Cardiac muscle cell (in vitro differentiated cells and primary cell): ENCODE measurements around the gene UGT1A7. TPM values are rescaled to one million over a fixed set of nuclear protein-coding genes. Genes with fewer than 3 reads are reported as not detected.

Experiments
- DNase-seq, 2 donors: peaks; one replicate each; pipeline versions ENCODE4 v3.0.0 to v3.0.0-alpha.2; 2010 to 2017; ENCODE audit warnings: low read depth in 1 of 2, low spot score in 1 of 2
- H3K27ac ChIP-seq: fragments of 200-600 bp; sonication (generic); 2 replicates; pipeline ENCODE4 v1.5.1; 2016
- H3K27me3 ChIP-seq: fragments of 200-600 bp; sonication (generic); 2 replicates; pipeline ENCODE4 v1.6.0; 2016; ENCODE audit warnings: control low read depth
- H3K36me3 ChIP-seq: fragments of 200-600 bp; sonication (generic); 2 replicates; pipeline ENCODE4 v1.5.1; 2016; ENCODE audit warnings: control low read depth
- H3K4me1 ChIP-seq: fragments of 200-600 bp; sonication (generic); 2 replicates; pipeline ENCODE4 v1.8.1; 2017; ENCODE audit warnings: low read depth, mild to moderate bottlenecking, mixed run types
- H3K4me3 ChIP-seq: fragments of 200-600 bp; sonication (generic); 2 replicates; pipeline ENCODE4 v1.5.1; 2016; ENCODE audit warnings: mild to moderate bottlenecking
- H3K9me3 ChIP-seq: fragments of 200-600 bp; sonication (generic); 2 replicates; pipeline ENCODE4 v1.5.1; 2017; ENCODE audit warnings: low read depth, mild to moderate bottlenecking, control low read depth
- polyA plus RNA-seq: library from polyadenylated mRNA; unstranded; fragments of >200 nt; fragmentation: Nextera tagmentation; extraction: Ambion mirVana; gene quantifications from 2 replicates; pipeline ENCODE4 v1.2.1, GENCODE V29; 2016
- total RNA-seq: library from RNA; depleted of rRNA; stranded (reverse); fragments of >200 nt; gene quantifications from 2 replicates; pipeline ENCODE4 v1.2.3, GENCODE V29; 2016
- TF ChIP-seq, protein P1 (sequence below): IDR thresholded peaks from 2 replicates; pipeline ENCODE4 v1.5.1; 2012; ENCODE audit warnings: low read depth, mild to moderate bottlenecking, low read length

Gene UGT1A7
- total and polyA plus RNA-seq, 2 experiments from 2014 or later = not detected

DNA sequence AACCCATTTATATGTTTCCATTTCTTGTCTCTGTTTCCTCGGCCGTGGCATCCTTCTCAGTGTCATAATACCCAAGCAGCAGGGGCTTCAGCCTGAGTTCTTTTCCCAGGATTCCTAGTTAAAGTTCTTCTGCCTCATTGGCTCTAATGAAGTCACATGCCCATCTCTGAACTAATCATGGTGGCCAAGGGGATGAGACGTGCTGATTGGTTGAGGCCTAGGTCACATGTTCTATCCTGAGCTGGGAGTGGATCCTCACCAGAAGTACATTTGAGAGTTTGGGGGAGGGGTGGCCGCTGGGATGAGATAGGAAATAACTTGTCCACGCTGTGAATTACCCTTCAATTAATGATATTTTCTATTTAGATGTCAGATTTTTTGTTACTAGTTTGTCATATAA, 27.2 kb downstream of the UGT1A7 start:
- no peaks in the 10 kb centered on the region for H3K9me3 ChIP-seq
- no peaks in the 10 kb centered on the region for H3K36me3 ChIP-seq
- H3K27me3 ChIP-seq = peaks cover 8% of the 10 kb centered on the region
- no peak overlapping the region for H3K4me3 ChIP-seq
- TF ChIP-seq, protein P1, sequence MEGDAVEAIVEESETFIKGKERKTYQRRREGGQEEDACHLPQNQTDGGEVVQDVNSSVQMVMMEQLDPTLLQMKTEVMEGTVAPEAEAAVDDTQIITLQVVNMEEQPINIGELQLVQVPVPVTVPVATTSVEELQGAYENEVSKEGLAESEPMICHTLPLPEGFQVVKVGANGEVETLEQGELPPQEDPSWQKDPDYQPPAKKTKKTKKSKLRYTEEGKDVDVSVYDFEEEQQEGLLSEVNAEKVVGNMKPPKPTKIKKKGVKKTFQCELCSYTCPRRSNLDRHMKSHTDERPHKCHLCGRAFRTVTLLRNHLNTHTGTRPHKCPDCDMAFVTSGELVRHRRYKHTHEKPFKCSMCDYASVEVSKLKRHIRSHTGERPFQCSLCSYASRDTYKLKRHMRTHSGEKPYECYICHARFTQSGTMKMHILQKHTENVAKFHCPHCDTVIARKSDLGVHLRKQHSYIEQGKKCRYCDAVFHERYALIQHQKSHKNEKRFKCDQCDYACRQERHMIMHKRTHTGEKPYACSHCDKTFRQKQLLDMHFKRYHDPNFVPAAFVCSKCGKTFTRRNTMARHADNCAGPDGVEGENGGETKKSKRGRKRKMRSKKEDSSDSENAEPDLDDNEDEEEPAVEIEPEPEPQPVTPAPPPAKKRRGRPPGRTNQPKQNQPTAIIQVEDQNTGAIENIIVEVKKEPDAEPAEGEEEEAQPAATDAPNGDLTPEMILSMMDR = no peak
- no peak for DNase-seq
- no peak overlapping the region for H3K27ac ChIP-seq
- no peaks in the 10 kb centered on the region for H3K4me1 ChIP-seq

DNA sequence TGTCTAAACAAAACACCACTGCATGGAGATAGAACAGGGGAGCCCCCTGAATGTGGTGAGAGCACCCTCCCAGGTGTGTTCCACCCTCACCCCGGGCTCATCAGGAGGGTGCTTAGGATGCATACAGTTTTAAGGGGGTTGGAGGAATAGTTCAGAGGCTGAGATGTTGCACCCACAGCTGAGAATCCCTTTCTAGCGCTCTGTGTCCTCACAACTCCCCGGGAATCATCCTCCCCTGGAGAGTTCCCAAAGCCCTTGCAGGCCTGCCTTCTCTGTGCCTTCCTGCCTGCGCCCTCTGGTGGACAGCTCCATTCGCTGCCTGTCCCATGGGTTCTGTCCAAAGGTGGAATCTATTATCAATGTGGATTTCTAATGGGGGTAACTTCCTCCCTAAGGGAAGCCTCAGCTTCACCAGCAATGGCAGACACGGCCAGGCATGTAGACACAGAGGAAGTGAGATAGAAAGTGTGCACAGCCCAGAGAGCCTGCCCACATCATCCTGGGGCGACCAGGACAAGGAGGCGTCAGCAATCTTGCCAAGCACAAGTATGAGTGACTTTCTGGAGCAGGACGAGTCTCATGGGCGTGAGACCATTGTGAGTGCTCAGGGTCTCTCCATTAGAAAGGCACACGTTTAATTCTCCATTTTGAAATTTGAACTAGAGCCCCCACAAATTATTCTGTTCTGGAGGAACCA, 29.8 kb downstream of the UGT1A7 start:
- Histone ChIP-seq H3K27me3 (peaks cover under 1% of the 10 kb centered on the region), H3K9me3 (no peaks in the 10 kb centered on the region), H3K4me1 (no peaks in the 10 kb centered on the region), H3K27ac (no peak overlapping the region), H3K36me3 (no peaks in the 10 kb centered on the region), H3K4me3 (no peak overlapping the region)
- peak; percentile 86 to 91 for DNase-seq
- TF ChIP-seq, protein P1 = peak; percentile 96

DNA sequence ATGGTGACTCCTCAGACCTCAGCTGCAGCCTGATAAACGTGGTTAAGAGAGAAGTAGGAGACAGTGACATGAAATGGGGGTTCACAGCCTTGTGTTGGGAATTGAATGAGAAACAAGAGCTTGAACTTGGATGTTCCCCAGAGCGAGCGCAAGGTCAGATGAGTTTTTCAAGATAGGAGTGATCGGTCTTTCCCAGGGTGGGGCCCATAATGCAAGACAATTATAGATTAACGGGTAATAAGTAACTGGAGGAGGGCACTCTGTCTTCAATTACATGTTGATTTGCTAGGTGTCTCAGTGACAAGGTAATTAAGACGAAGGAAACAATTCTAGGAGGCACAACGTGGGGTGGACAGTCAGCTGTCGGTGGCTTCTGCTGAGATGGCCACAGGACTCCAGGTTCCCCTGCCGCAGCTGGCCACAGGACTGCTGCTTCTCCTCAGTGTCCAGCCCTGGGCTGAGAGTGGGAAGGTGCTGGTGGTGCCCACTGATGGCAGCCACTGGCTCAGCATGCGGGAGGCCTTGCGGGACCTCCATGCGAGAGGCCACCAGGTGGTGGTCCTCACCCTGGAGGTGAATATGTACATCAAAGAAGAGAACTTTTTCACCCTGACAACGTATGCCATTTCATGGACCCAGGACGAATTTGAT, 31.0 kb downstream of the UGT1A7 start, which contains the start of gene UGT1A5:
Gene UGT1A5, plus strand, starts transcription at position 297 of the 651 bp plus-strand sequence. Its CDS starts 85 bp downstream, at position 382.
- no peak for DNase-seq
- no peaks in the 10 kb centered on the region for H3K27me3 ChIP-seq
- H3K4me1 ChIP-seq = no peaks in the 10 kb centered on the region
- TF ChIP-seq, protein P1 = no peak
- H3K4me3 ChIP-seq = no peak within 1 kb of the TSS
- H3K36me3 ChIP-seq = no peaks in the 10 kb centered on the region
- H3K9me3 ChIP-seq = no peaks in the 10 kb centered on the region
- H3K27ac ChIP-seq = no peak within 1 kb of the TSS

DNA sequence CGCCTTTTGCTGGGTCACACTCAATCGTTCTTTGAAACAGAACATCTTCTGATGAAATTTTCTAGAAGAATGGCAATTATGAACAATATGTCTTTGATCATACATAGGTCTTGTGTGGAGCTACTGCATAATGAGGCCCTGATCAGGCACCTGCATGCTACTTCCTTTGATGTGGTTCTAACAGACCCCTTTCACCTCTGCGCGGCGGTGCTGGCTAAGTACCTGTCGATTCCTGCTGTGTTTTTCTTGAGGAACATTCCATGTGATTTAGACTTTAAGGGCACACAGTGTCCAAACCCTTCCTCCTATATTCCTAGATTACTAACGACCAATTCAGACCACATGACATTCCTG, 31.5 kb downstream of the UGT1A7 start:
- Histone ChIP-seq H3K4me1 (no peaks in the 10 kb centered on the region), H3K4me3 (no peak overlapping the region), H3K27ac (no peak overlapping the region), H3K9me3 (no peaks in the 10 kb centered on the region), H3K36me3 (no peaks in the 10 kb centered on the region), H3K27me3 (no peaks in the 10 kb centered on the region)
- no peak for DNase-seq
- TF ChIP-seq, protein P1 = no peak

DNA sequence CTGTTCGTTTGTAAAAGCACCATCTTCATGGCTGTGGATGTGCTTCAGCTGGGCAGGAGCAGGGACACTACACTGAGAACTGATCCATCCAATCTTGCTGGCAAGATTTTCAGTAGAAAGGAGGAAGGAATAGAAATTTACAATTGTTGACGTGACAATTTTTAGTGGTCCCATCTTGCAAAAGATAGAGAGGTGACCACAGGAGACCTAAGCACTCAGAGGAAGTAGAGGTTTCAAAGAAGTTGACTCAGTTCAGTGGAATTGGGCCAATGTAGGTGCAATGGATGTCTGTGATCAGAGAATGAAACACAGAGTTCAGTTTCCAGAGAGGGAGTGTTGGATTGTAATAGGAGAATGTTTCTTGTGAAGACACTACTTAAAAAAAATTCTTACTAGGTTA, 32.4 kb downstream of the UGT1A7 start:
- H3K4me3 ChIP-seq = no peak overlapping the region
- no peaks in the 10 kb centered on the region for H3K36me3 ChIP-seq
- H3K9me3 ChIP-seq = no peaks in the 10 kb centered on the region
- H3K27me3 ChIP-seq = no peaks in the 10 kb centered on the region
- H3K27ac ChIP-seq = no peak overlapping the region
- DNase-seq = no peak
- TF ChIP-seq, protein P1 = no peak
- H3K4me1 ChIP-seq = no peaks in the 10 kb centered on the region
